A673 (cell line): ENCODE data around the gene KIDINS220. TPM values are rescaled to one million over a fixed set of nuclear protein-coding genes. Genes with fewer than 3 reads are reported as not detected.

Experiments
- BruUV-seq: library from RNA; stranded (reverse); fragments of 400-500 nt; replicated peaks from 2 replicates; lab custom pipeline; 2021; lab: Mats Ljungman, UMichigan
- CTCF ChIA-PET: fragments of 300-600 bp; sonication (Branson Sonifier 250); formaldehyde crosslinking; loops from one replicate; lab custom pipeline; 2022; ENCODE audit warnings: antibody characterized with exemption; lab: Charles Lee
- POLR2A ChIA-PET: fragments of 300-600 bp; sonication (Branson Sonifier 250); formaldehyde crosslinking; loops from one replicate; lab custom pipeline; 2022; ENCODE audit warnings: antibody characterized with exemption; ENCODE audit not compliant: low non-redundant PET; lab: Charles Lee
- DNase-seq: peaks from one replicate; pipeline ENCODE4 v3.0.0-alpha.2; 2015; ENCODE audit warnings: low spot score
- H3K27ac ChIP-seq: fragments of 200-600 bp; sonication (generic); 2 replicates; pipeline ENCODE4 v1.5.1; 2016; ENCODE audit warnings: mixed run types, low read depth, mild to moderate bottlenecking, mixed read lengths, antibody characterized with exemption, low read length; ENCODE audit not compliant: poor library complexity, severe bottlenecking
- H3K27me3 ChIP-seq: fragments of 200-600 bp; sonication (generic); replicated peaks from 2 replicates; pipeline ENCODE4 v1.6.1; 2017; ENCODE audit warnings: mixed run types, low read depth, mild to moderate bottlenecking, mixed read lengths, antibody characterized with exemption, low read length; ENCODE audit not compliant: insufficient read depth, poor library complexity
- H3K36me3 ChIP-seq: fragments of 200-600 bp; sonication (generic); 2 replicates; pipeline ENCODE4 v1.6.1; 2016; ENCODE audit warnings: mixed run types, mild to moderate bottlenecking, mixed read lengths, antibody characterized with exemption, low read length; ENCODE audit not compliant: insufficient read depth, poor library complexity, severe bottlenecking
- H3K4me1 ChIP-seq: fragments of 200-600 bp; sonication (generic); 2 replicates; pipeline ENCODE4 v1.6.1; 2017; ENCODE audit warnings: mixed run types, mild to moderate bottlenecking, mixed read lengths, antibody characterized with exemption, low read length; ENCODE audit not compliant: insufficient read depth, poor library complexity, severe bottlenecking
- H3K4me3 ChIP-seq: fragments of 200-600 bp; sonication (generic); 2 replicates; pipeline ENCODE4 v1.5.1; 2016; ENCODE audit warnings: low read depth, mixed run types, mild to moderate bottlenecking, mixed read lengths, low read length; ENCODE audit not compliant: poor library complexity, severe bottlenecking
- H3K9me3 ChIP-seq: fragments of 200-600 bp; sonication (generic); 2 replicates; pipeline ENCODE4 v1.6.1; 2016; ENCODE audit warnings: mixed run types, low read depth, mild to moderate bottlenecking, mixed read lengths, antibody characterized with exemption, low read length; ENCODE audit not compliant: poor library complexity, severe bottlenecking
- EZH2 ChIP-seq: fragments of 200-600 bp; sonication (generic); IDR thresholded peaks from 2 replicates; pipeline ENCODE4 v1.6.1; 2017; ENCODE audit warnings: borderline replicate concordance, low read depth, mild to moderate bottlenecking, mixed read lengths, antibody characterized with exemption, low read length; ENCODE audit not compliant: poor library complexity, severe bottlenecking
- intact Hi-C: fragments of 100-400 bp; cut with micrococcal nuclease; formaldehyde crosslinking; loops from one replicate; pipeline ENCODE4 v1.10.0; 2022; ENCODE audit not compliant: unreplicated experiment
- total RNA-seq: library from RNA; stranded (reverse); gene quantifications from 2 replicates; pipeline ENCODE4 v1.2.3, GENCODE V29; 2021
- TF ChIP-seq, protein P1 (sequence below): fragments of 300-800, 200-600 bp; sonication (generic); conservative IDR thresholded peaks from 2 replicates; pipeline ENCODE4 v1.5.1; 2017; ENCODE audit warnings: low read depth, mild to moderate bottlenecking, antibody characterized with exemption, low read length, moderate library complexity, mixed read lengths

KIDINS220 gene
- total RNA-seq, 1 experiment from 2014 or later: 46.4 TPM

DNA sequence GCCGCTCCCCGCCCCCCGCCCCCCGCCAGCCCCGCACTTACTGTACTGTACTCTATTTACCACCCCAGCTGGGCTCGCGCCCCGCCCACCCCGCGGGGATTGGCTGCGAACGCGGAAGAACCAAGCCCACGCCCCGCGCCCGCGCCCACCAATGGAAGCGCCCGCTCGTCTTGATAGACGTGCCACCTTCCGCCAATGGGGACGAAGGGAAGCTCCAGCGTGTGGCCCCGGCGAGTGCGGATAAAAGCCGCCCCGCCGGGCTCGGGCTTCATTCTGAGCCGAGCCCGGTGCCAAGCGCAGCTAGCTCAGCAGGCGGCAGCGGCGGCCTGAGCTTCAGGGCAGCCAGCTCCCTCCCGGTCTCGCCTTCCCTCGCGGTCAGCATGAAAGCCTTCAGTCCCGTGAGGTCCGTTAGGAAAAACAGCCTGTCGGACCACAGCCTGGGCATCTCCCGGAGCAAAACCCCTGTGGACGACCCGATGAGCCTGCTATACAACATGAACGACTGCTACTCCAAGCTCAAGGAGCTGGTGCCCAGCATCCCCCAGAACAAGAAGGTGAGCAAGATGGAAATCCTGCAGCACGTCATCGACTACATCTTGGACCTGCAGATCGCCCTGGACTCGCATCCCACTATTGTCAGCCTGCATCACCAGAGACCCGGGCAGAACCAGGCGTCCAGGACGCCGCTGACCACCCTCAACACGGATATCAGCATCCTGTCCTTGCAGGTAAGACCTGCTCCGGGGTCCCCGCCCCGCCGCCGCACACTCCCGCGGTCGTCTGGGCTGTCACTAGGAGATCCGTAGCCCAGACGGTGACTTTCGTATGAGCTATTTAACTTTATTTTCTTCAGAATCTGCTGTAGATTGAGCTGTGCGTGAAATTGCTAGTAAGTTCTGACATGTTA lies 155.4 kb downstream of the KIDINS220 start, which contains the start of gene ID2:
Gene ID2, plus strand, starts transcription at position 271 of the 907 bp plus-strand sequence. Its CDS starts 110 bp downstream, at position 381.
- Histone ChIP-seq H3K36me3 (peaks cover 16% of the 10 kb centered on the region), H3K4me1 (peaks cover 33% of the 10 kb centered on the region), H3K27ac (peak within 1 kb of the TSS; percentile 100), H3K9me3 (no peaks in the 10 kb centered on the region), H3K27me3 (no peaks in the 10 kb centered on the region), H3K4me3 (peak within 1 kb of the TSS; percentile 87)
- ChIA-PET POLR2A (interaction anchor here (0.5 to 0.9 kb wide), 16 partner anchors 12 to 1586 kb away, joined by 3 to 6 read pairs (median 3); no protein-coding TSS in a partner anchor), CTCF (interaction anchor here (0.7 to 1.0 kb wide), 2 partner anchors 1254 to 1478 kb away, joined by 3 read pairs; no protein-coding TSS in a partner anchor)
- peak; percentile 100 for DNase-seq
- no TSS peak for BruUV-seq
- intact Hi-C loops: loop anchor here (5.0 to 10.0 kb wide), 6 partner anchors 367 to 1565 kb away; no protein-coding TSS in a partner anchor
- TF ChIP-seq, protein P1, sequence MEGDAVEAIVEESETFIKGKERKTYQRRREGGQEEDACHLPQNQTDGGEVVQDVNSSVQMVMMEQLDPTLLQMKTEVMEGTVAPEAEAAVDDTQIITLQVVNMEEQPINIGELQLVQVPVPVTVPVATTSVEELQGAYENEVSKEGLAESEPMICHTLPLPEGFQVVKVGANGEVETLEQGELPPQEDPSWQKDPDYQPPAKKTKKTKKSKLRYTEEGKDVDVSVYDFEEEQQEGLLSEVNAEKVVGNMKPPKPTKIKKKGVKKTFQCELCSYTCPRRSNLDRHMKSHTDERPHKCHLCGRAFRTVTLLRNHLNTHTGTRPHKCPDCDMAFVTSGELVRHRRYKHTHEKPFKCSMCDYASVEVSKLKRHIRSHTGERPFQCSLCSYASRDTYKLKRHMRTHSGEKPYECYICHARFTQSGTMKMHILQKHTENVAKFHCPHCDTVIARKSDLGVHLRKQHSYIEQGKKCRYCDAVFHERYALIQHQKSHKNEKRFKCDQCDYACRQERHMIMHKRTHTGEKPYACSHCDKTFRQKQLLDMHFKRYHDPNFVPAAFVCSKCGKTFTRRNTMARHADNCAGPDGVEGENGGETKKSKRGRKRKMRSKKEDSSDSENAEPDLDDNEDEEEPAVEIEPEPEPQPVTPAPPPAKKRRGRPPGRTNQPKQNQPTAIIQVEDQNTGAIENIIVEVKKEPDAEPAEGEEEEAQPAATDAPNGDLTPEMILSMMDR: no peak
- no peak for TF ChIP-seq EZH2

DNA sequence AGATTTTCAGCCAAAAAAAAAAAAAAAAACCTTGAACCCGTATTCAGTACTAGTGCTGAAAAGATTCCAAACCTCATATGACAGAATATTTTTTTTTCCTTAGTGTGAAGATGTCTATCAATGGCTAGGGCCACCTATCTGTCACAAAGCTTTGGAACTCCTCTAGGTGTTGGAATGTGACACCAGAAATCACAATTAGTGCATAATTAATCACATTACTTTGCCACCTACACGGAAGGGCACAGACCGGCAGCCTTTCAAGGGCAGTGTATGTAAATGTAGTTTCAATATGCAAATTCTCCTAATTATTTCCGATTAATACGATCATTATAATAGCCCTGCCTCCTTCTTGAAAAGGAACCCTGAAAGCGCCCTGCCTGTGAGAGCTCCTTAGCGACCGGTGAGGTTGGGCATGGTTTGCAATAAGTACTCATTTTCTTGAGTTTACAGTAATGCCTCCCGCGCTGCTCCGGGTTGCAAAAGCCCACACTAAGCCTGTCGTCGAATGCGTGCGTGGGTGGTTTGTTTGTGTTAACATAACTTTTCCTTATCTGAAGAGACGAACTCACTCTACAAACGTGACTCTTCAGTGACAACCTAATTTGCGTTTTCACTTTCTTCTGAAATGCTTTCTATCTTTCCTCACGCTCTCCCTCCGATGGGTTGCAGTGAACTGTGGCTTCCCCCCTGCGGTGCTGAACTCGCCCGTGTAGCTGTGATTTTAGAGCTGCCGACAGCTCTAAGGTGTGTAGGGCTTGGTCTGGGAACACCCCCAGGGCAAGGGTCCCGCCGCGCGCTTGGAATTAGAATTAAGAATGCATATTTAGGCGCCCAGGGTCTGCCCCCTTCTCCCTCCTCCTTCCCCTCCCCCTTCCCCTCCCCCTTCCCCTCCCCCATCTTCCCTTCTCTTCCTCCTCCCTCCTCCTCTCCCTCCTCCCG lies 156.3 kb downstream of the KIDINS220 start:
- TF ChIP-seq, protein P1: no peak
- no peak for TF ChIP-seq EZH2
- no TSS peak for BruUV-seq
- intact Hi-C loops: loop anchor here (5.0 to 10.0 kb wide), 6 partner anchors 366 to 1564 kb away; no protein-coding TSS in a partner anchor
- H3K36me3 ChIP-seq: peaks cover 16% of the 10 kb centered on the region
- POLR2A ChIA-PET: interaction anchor here (0.5 to 0.9 kb wide), 12 partner anchors 11 to 1585 kb away, joined by 3 to 4 read pairs (median 3); no protein-coding TSS in a partner anchor
- peaks cover 29% of the 10 kb centered on the region for H3K4me1 ChIP-seq
- peak; percentile 89 for DNase-seq
- no peaks in the 10 kb centered on the region for H3K9me3 ChIP-seq
- CTCF ChIA-PET: interaction anchor here (0.7 to 1.0 kb wide), 3 partner anchors 1253 to 1784 kb away, joined by 3 to 6 read pairs (median 3); no protein-coding TSS in a partner anchor
- H3K27me3 ChIP-seq: no peaks in the 10 kb centered on the region
- peak overlapping the region; percentile 62 for H3K4me3 ChIP-seq
- H3K27ac ChIP-seq: peak overlapping the region; percentile 100
